NB4 (cell line): ENCODE results near the gene RPL13A.

Experiments used
- DNase-seq: peaks from one replicate; pipeline ENCODE4 v3.0.0; 2010; ENCODE audit warnings: low read depth
- H3K4me3 ChIP-seq: one replicate; pipeline ENCODE4 v1.5.1; 2011; ENCODE audit warnings: mild to moderate bottlenecking, low read depth, low read length, moderate library complexity
- MYC ChIP-seq: IDR thresholded peaks from 2 replicates; pipeline ENCODE4 v1.6.1; 2011; ENCODE audit warnings: low read depth, low read length
- POLR2A ChIP-seq: IDR thresholded peaks from 2 replicates; pipeline ENCODE4 v1.6.1; 2011; ENCODE audit warnings: mild to moderate bottlenecking; ENCODE audit not compliant: insufficient read length; ENCODE audit errors: extremely low read depth
- TF ChIP-seq, protein P1 (sequence below): IDR thresholded peaks from one replicate; pipeline ENCODE4 v1.5.1; 2012; ENCODE audit warnings: low read depth, low read length
- TF ChIP-seq, protein P2 (sequence below): IDR thresholded peaks from 2 replicates; pipeline ENCODE4 v1.6.1; 2011; ENCODE audit warnings: low read depth, low read length

Gene RPL13A

DNA sequence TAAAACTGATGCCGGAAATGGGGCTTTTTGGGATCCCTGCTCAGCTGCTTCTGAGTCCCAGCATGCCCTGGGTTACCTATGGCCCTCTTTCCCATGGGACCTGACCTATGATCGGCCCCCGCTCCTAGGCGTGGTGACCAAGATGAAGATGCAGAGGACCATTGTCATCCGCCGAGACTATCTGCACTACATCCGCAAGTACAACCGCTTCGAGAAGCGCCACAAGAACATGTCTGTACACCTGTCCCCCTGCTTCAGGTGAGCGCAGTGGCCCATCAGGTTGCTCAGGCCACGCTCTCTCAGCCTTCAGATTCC, 10.3 kb downstream of the RPL13A start:
- TF ChIP-seq, protein P1, sequence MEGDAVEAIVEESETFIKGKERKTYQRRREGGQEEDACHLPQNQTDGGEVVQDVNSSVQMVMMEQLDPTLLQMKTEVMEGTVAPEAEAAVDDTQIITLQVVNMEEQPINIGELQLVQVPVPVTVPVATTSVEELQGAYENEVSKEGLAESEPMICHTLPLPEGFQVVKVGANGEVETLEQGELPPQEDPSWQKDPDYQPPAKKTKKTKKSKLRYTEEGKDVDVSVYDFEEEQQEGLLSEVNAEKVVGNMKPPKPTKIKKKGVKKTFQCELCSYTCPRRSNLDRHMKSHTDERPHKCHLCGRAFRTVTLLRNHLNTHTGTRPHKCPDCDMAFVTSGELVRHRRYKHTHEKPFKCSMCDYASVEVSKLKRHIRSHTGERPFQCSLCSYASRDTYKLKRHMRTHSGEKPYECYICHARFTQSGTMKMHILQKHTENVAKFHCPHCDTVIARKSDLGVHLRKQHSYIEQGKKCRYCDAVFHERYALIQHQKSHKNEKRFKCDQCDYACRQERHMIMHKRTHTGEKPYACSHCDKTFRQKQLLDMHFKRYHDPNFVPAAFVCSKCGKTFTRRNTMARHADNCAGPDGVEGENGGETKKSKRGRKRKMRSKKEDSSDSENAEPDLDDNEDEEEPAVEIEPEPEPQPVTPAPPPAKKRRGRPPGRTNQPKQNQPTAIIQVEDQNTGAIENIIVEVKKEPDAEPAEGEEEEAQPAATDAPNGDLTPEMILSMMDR, result no peak
- TF ChIP-seq, protein P2, sequence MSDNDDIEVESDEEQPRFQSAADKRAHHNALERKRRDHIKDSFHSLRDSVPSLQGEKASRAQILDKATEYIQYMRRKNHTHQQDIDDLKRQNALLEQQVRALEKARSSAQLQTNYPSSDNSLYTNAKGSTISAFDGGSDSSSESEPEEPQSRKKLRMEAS, result no peak
- no peak for TF ChIP-seq MYC
- TF ChIP-seq POLR2A, result no peak
- peak overlapping the region; percentile 100 for H3K4me3 ChIP-seq
- no peak for DNase-seq

DNA sequence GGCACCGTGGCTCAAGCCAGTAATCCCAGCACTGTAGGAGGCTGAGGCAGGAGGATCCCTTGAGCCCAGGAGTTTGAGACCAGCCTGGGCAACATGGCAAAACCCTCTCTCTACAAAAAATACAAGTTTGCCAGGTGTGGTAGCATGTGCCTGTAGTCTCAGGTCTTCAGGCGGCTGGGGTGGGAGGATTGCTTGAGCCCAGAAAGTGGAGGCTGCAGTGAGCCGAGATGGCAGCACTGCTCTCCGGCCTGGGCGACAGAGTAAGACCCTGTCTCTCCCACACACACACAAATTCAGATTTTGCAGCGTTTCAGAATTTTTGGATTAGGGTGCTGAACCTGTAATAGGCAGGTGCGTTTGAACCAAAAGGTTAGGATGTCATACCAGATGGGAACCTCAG, 11.1 kb downstream of the RPL13A start:
- DNase-seq, result no peak
- TF ChIP-seq, protein P1, result no peak
- TF ChIP-seq MYC (no peak), POLR2A (no peak)
- TF ChIP-seq, protein P2, result no peak
- peak overlapping the region; percentile 100 for H3K4me3 ChIP-seq

DNA sequence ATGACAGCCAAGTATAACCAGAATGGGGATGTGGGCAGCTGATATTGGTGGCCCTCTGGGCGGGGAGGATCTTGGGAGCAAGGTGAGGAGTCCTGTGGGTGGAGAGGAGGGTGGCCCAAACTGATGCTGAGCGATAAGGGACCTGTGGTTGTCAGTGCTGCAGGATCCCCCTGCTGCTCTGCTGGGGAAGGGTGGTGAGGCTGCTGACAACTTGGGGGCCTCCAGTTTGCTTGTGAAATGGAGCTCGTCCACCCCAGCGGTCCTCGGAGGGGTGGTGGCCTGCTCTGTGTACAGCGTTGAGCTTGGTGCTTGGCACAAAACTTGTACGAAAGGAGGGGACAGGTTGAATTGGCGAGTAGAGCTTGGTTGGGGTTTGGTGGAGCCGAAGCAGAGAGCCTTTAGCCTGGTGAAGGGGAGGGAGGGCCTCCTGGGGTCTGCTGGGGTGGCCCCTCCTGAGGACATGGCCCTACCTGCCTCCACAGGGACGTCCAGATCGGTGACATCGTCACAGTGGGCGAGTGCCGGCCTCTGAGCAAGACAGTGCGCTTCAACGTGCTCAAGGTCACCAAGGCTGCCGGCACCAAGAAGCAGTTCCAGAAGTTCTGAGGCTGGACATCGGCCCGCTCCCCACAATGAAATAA, 11.7 kb downstream of the RPL13A start:
- no peak for DNase-seq
- peak overlapping the region; percentile 100 for H3K4me3 ChIP-seq
- TF ChIP-seq POLR2A, result no peak
- no peak for TF ChIP-seq MYC
- TF ChIP-seq, protein P1, result no peak
- TF ChIP-seq, protein P2, result no peak

DNA sequence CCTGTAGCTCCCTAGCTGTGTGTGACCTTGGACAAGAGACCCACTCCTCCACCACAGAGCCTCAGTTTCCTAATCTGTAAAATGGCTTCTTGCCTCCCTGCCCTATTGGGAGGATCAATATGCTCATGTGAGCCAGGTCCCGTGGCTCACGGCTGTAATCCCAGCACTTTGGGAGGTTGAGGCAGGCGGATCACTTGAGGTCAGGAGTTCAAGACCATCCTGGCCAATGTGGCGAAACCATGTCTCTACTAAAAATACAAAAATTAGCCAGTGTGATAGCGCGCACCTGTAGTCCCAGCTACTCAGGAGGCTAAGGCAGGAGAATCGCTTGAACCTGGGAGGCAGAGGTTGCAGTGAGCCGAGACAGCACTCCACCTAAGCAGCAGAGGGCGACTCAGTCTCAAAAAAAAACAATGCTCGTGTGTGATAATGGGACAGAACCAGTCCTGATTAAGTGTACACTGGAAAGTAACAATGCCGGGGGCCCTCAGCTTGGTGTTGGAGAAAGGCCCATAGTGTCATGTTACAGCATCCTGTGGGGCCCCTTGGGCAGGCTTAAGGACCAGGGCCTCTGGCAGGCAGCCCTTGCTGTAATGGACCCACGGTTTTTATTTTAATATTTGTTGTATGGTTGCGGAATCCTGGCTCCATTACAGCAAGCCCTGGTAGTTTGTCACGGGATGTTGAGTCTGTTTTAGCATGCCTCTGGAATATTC, 15.6 kb downstream of the RPL13A start:
- no peak for TF ChIP-seq MYC
- TF ChIP-seq POLR2A, result no peak
- TF ChIP-seq, protein P1, result peak; percentile 42
- DNase-seq, result peak; percentile 67
- H3K4me3 ChIP-seq, result no peak overlapping the region

DNA sequence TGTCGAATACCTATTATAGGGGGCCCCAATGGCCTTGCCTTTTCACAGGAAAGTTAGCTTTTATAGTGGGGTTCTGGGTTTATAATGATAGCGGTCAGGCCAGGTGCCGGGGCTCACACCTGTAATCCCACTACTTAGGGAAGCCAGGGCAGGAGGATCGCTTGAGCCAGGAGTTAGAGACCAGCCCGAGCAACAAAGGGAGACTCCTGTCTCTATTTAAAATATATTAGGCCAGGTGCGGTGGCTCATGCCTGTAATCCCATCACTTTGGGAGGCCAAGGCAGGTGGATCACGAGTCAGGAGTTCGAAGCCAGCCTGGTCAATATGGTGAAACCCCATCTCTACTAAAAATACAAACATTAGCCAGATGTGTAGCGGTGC, 16.2 kb downstream of the RPL13A start:
- H3K4me3 ChIP-seq, result no peak overlapping the region
- no peak for DNase-seq
- TF ChIP-seq MYC (no peak), POLR2A (no peak)
- TF ChIP-seq, protein P2, result no peak
- TF ChIP-seq, protein P1, result no peak
